CD8-positive, alpha-beta memory T cell (primary cell): ENCODE results near the gene PROCA1. TPM values are rescaled to one million over a fixed set of nuclear protein-coding genes. Genes with fewer than 3 reads are reported as not detected.

Experiments used
- CTCF ChIA-PET: fragments of 350-600 bp; sonication (Branson Sonifier 250); formaldehyde crosslinking; loops from one replicate; lab custom pipeline; 2021; ENCODE audit warnings: antibody characterized with exemption; lab: Charles Lee
- POLR2A ChIA-PET: fragments of 350-600 bp; sonication (Branson Sonifier 250); formaldehyde crosslinking; loops from one replicate; lab custom pipeline; 2021; ENCODE audit warnings: antibody characterized with exemption; lab: Charles Lee
- DNase-seq, 5 donors: peaks; one replicate each; pipeline versions ENCODE4 v3.0.0 to v3.0.0-alpha.2; 2020 to 2022; ENCODE audit warnings: mixed read lengths in 1 of 5
- H3K27ac ChIP-seq: one replicate; pipeline ENCODE4 v1.7.0; 2013; ENCODE audit warnings: low read depth, mild to moderate bottlenecking, low read length, moderate library complexity
- H3K27me3 ChIP-seq: 2 replicates; pipeline ENCODE4 v1.7.0; 2013; ENCODE audit warnings: low read length, mild to moderate bottlenecking; ENCODE audit not compliant: insufficient read depth, poor library complexity, severe bottlenecking
- H3K36me3 ChIP-seq: 2 replicates; pipeline ENCODE4 v1.7.0; 2013; ENCODE audit warnings: mild to moderate bottlenecking, low read length, moderate library complexity; ENCODE audit not compliant: insufficient read depth
- H3K4me1 ChIP-seq: 2 replicates; pipeline ENCODE4 v1.7.0; 2013; ENCODE audit warnings: mild to moderate bottlenecking, low read length, moderate library complexity; ENCODE audit not compliant: insufficient read depth
- H3K4me3 ChIP-seq: 2 replicates; pipeline ENCODE4 v1.7.0; 2013; ENCODE audit warnings: mild to moderate bottlenecking, low read length
- H3K9me3 ChIP-seq: 2 replicates; pipeline ENCODE4 v1.7.0; 2013; ENCODE audit warnings: mild to moderate bottlenecking, low read length
- H3K27ac Mint-ChIP-seq, 8 donors: one replicate each; pipeline ENCODE4 v1.8.0; 2020 to 2021; ENCODE audit warnings: mixed read lengths in 8 of 8, mild to moderate bottlenecking in 6 of 8, inconsistent platforms in 3 of 8, moderate library complexity in 3 of 8
- H3K27me3 Mint-ChIP-seq, 2 donors: one replicate each; pipeline ENCODE4 v1.8.0; 2020 to 2021; ENCODE audit warnings: mixed read lengths in 2 of 2, mild to moderate bottlenecking in 1 of 2, moderate library complexity in 1 of 2
- H3K36me3 Mint-ChIP-seq, 3 donors: one replicate each; pipeline ENCODE4 v1.8.0; 2020 to 2021; ENCODE audit warnings: mixed read lengths in 3 of 3, inconsistent platforms in 1 of 3, mild to moderate bottlenecking in 1 of 3
- H3K4me1 Mint-ChIP-seq, 3 donors: one replicate each; pipeline ENCODE4 v1.8.0; 2020 to 2021; ENCODE audit warnings: mixed read lengths in 3 of 3, inconsistent platforms in 1 of 3, mild to moderate bottlenecking in 1 of 3
- H3K4me3 Mint-ChIP-seq, 7 donors: one replicate each; pipeline ENCODE4 v1.8.0; 2020 to 2021; ENCODE audit warnings: mixed read lengths in 7 of 7, mild to moderate bottlenecking in 6 of 7, moderate library complexity in 4 of 7, inconsistent platforms in 2 of 7
- H3K9me3 Mint-ChIP-seq, 5 donors: one replicate each; pipeline ENCODE4 v1.8.0; 2020 to 2022; ENCODE audit warnings: mixed read lengths in 5 of 5, mild to moderate bottlenecking in 3 of 5, moderate library complexity in 2 of 5, inconsistent platforms in 1 of 5
- polyA plus RNA-seq: library from polyadenylated mRNA; unstranded; fragments of 300-500 nt; fragmentation: Illumina TruSeq; gene quantifications from one replicate; pipeline ENCODE4 v1.2.3, GENCODE V29; 2021
- total RNA-seq, 2 experiments: library from RNA; stranded (reverse); gene quantifications; one replicate each; pipeline ENCODE4 v1.2.3, GENCODE V29; 2021

Gene PROCA1
- total RNA-seq, result 1 to 10 TPM; 4.7 to 4.9 TPM
- polyA plus RNA-seq, result 1.2 TPM

DNA sequence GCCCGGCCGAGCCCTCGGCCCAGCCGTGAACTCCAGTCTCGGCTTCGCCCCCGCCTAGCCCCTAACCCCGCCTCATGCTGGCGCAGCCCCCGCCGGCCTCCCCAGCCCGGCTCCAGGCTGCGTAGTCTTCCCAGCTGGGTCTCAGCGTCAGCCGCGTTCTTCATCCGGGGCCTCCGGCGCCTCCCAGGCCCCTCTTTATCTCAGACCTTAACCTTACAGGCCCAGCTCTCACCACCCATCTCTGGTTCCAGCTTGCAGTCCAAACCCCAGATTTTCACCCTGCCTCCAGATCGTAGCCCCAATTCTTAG, at the start of gene PROCA1:
TSS of gene PROCA1 (minus strand) at position 166 of the 309 bp plus-strand sequence. CDS start 228 bp downstream, outside the sequence.
- DNase-seq, result peak in 1 of 5 donors; percentile 61
- H3K27me3 ChIP-seq, result peaks cover 6% of the 10 kb centered on the region
- H3K36me3 ChIP-seq, result no peaks in the 10 kb centered on the region
- Mint-ChIP-seq H3K27ac (peak within 1 kb of the TSS; percentile 41 to 97 (median 92)), H3K4me1 (peaks cover 16 to 24% (median 20%) of the 10 kb centered on the region in 3 donors), H3K27me3 (peaks cover 17 to 18% of the 10 kb centered on the region in 2 donors), H3K36me3 (peaks cover 0 to 5% (median 0%) of the 10 kb centered on the region in 3 donors), H3K4me3 (peak within 1 kb of the TSS; percentile 86 to 97 (median 91)), H3K9me3 (no peaks in the 10 kb centered on the region)
- ChIA-PET POLR2A (interaction anchor here (0.5 to 3.8 kb wide), 12 partner anchors 9 to 429 kb away, joined by 3 to 53 read pairs (median 4); partner anchors contain the start of genes FLOT2, PHF12, RPL23A and SDF2), CTCF (interaction anchor here (0.9 to 4.4 kb wide), 6 partner anchors 8 to 52 kb away, joined by 3 to 35 read pairs (median 4); partner anchors contain the start of genes RPL23A and TLCD1)
- H3K9me3 ChIP-seq, result no peaks in the 10 kb centered on the region
- peaks cover 17% of the 10 kb centered on the region for H3K4me1 ChIP-seq
- H3K27ac ChIP-seq, result peak within 1 kb of the TSS; percentile 83
- peak within 1 kb of the TSS; percentile 82 for H3K4me3 ChIP-seq

DNA sequence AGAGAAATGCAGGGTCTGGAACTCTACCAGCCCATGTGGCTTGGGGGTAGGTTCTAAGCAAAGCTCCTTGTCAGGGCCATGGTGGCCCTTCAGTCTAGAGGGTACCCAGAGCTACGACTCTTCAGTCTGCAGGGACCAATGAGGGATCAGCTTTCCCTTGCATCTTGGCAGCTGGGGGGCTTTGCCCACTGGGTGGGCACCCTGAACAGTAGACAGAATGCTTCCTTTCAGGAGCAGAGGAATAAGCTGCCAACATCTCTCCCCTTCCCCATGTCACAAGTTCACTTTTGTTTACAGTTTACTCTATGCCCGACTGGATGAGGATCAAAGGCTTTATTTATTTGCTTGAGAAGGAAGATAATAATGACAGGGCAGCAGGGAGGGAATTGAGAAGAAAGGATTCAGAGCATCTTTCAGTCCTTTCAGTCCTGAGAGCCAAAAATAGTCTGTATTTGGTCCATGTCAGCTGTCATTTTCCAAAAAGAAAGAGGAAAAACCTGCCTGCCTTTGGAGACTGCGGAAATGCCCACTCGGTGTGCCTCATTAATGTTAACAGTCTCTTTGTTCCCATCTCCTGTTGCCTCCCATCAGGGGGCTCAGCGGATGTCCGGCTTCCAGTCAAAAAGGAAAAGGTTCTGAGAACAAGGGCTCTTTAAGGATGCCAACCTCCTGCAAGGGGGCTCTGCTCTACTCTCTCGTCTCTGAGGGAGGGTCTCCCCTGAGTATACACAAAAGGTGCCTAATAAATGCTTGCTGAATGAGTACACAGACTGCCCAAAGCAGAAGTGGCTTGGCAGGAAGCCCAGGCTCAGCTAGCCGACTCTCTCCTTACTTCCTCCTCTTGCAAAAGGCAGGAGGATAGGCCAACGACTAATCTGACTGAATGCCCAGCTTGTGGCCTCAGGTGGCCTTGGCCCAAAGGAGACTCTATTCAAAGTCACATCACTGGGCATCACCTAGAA, 49.2 kb upstream of the PROCA1 start:
- Histone ChIP-seq H3K27ac (no peak overlapping the region), H3K36me3 (peaks cover 14% of the 10 kb centered on the region), H3K9me3 (no peaks in the 10 kb centered on the region), H3K4me3 (no peak overlapping the region), H3K4me1 (no peaks in the 10 kb centered on the region), H3K27me3 (no peaks in the 10 kb centered on the region)
- POLR2A ChIA-PET, result interaction anchor here (0.8 to 0.9 kb wide), 2 partner anchors 34 to 62 kb away, joined by 3 to 4 read pairs; no protein-coding TSS in a partner anchor
- Mint-ChIP-seq H3K4me1 (peaks cover 2 to 6% (median 4%) of the 10 kb centered on the region in 3 donors), H3K27ac (peak overlapping the region in 2 of 8 donors; percentile 12 to 19), H3K36me3 (peaks cover 0 to 74% (median 13%) of the 10 kb centered on the region in 3 donors), H3K27me3 (no peaks in the 10 kb centered on the region), H3K9me3 (no peaks in the 10 kb centered on the region), H3K4me3 (no peak overlapping the region)
- CTCF ChIA-PET, result interaction anchor here (1.0 to 7.2 kb wide), 4 partner anchors 11 to 193 kb away, joined by 3 to 78 read pairs (median 4); partner anchors contain the start of genes NEK8 and TLCD1
- no peak for DNase-seq

DNA sequence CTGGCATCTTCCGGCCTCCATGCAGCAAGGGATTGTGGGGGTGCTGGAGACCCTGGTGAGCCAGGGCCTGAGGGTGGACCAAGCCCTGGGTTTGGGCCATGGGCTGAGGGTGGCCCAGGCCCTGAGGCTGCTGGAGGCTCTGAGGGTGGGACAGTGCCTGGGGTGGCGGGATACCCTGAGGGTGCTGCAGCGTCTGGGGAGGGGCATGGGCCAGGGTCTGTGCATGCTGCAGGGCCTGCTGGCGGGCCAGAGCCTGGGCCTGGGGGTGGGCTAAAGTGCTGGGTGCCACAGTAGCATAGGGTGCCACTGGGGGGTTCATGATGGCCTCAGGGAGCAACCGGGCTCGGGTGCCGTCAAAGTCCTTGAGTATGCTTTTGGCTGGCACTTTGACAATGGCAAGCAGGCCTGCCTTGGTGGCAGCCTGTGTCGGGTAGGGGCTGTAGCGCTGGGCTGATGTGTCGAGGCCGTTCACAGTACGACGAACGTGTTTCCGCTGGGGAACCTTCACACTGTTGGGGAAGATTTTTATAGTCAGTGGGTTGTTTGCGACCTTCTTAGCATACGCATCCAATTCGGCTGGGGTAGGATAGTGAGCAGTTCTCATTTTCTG, 47.7 kb upstream of the PROCA1 start:
- DNase-seq, result no peak
- Histone ChIP-seq H3K9me3 (no peaks in the 10 kb centered on the region), H3K27ac (no peak overlapping the region), H3K27me3 (no peaks in the 10 kb centered on the region), H3K4me1 (no peaks in the 10 kb centered on the region), H3K4me3 (no peak overlapping the region), H3K36me3 (peaks cover 14% of the 10 kb centered on the region)
- H3K9me3 Mint-ChIP-seq, result no peaks in the 10 kb centered on the region
- CTCF ChIA-PET, result interaction anchor here (1.0 to 7.2 kb wide), 3 partner anchors 10 to 33 kb away, joined by 3 to 78 read pairs (median 14); partner anchors contain the start of genes NEK8 and TLCD1
- H3K36me3 Mint-ChIP-seq, result peaks cover 0 to 62% (median 13%) of the 10 kb centered on the region in 3 donors
- H3K4me1 Mint-ChIP-seq, result peaks cover 2 to 6% (median 4%) of the 10 kb centered on the region in 3 donors
- POLR2A ChIA-PET, result no interaction called here
- H3K4me3 Mint-ChIP-seq, result no peak overlapping the region
- H3K27ac Mint-ChIP-seq, result peak overlapping the region in 1 of 8 donors; percentile 96
- no peaks in the 10 kb centered on the region for H3K27me3 Mint-ChIP-seq

- Histone ChIP-seq H3K36me3 (peaks cover 14% of the 10 kb centered on the region), H3K27me3 (no peaks in the 10 kb centered on the region), H3K4me1 (no peaks in the 10 kb centered on the region), H3K9me3 (no peaks in the 10 kb centered on the region), H3K4me3 (no peak overlapping the region), H3K27ac (no peak overlapping the region)
- Mint-ChIP-seq H3K27me3 (no peaks in the 10 kb centered on the region), H3K4me3 (no peak overlapping the region), H3K36me3 (peaks cover 0 to 59% (median 12%) of the 10 kb centered on the region in 3 donors), H3K27ac (peak overlapping the region in 1 of 8 donors; percentile 32), H3K4me1 (peaks cover 0 to under 1% (median under 1%) of the 10 kb centered on the region in 3 donors), H3K9me3 (no peaks in the 10 kb centered on the region)
- CTCF ChIA-PET, result interaction anchor here (1.2 to 3.4 kb wide), 2 partner anchors 32 to 195 kb away, joined by 4 to 14 read pairs; partner anchors contain the start of gene TLCD1
- POLR2A ChIA-PET, result interaction anchor here (0.6 kb wide), 1 partner anchor 19 kb away, joined by 4 read pairs; no protein-coding TSS in a partner anchor
- no peak for DNase-seq
These were observed 46.9 kb upstream of the PROCA1 start for GRCh38 chr17:28758411-28759121.

- no peak overlapping the region for H3K4me3 ChIP-seq
- H3K27me3 ChIP-seq, result no peaks in the 10 kb centered on the region
- H3K27ac Mint-ChIP-seq, result peak overlapping the region in 4 of 8 donors; percentile 55 to 96 (median 76)
- no peaks in the 10 kb centered on the region for H3K9me3 ChIP-seq
- H3K27me3 Mint-ChIP-seq, result no peaks in the 10 kb centered on the region
- no peaks in the 10 kb centered on the region for H3K4me1 Mint-ChIP-seq
- no peaks in the 10 kb centered on the region for H3K4me1 ChIP-seq
- peaks cover 14% of the 10 kb centered on the region for H3K36me3 ChIP-seq
- DNase-seq, result no peak
- no peaks in the 10 kb centered on the region for H3K9me3 Mint-ChIP-seq
- H3K4me3 Mint-ChIP-seq, result no peak overlapping the region
- ChIA-PET POLR2A (no interaction called here), CTCF (interaction anchor here (3.4 kb wide), 1 partner anchor 30 kb away, joined by 14 read pairs; the partner anchor contains the start of gene TLCD1)
- no peak overlapping the region for H3K27ac ChIP-seq
- peaks cover 0 to 47% (median 12%) of the 10 kb centered on the region in 3 donors for H3K36me3 Mint-ChIP-seq
These were observed 44.5 kb upstream of the PROCA1 start for GRCh38 chr17:28756049-28756804.

- no peak for DNase-seq
- CTCF ChIA-PET, result interaction anchor here (17.0 kb wide), 1 partner anchor 30 kb away, joined by 579 read pairs; the partner anchor contains the start of genes NEK8, RPL23A and TLCD1
- Histone ChIP-seq H3K9me3 (no peaks in the 10 kb centered on the region), H3K27me3 (no peaks in the 10 kb centered on the region), H3K4me3 (no peak overlapping the region), H3K4me1 (no peaks in the 10 kb centered on the region), H3K27ac (no peak overlapping the region), H3K36me3 (peaks cover 14% of the 10 kb centered on the region)
- Mint-ChIP-seq H3K4me1 (no peaks in the 10 kb centered on the region), H3K36me3 (peaks cover 0 to 39% (median 12%) of the 10 kb centered on the region in 3 donors), H3K9me3 (no peaks in the 10 kb centered on the region), H3K4me3 (no peak overlapping the region), H3K27ac (no peak overlapping the region), H3K27me3 (no peaks in the 10 kb centered on the region)
- POLR2A ChIA-PET, result no interaction called here
These were observed 43.8 kb upstream of the PROCA1 start for GRCh38 chr17:28755486-28755885.
